ENCODE data around the gene MOV10. TPM values are rescaled to one million over a fixed set of nuclear protein-coding genes. Genes with fewer than 3 reads are reported as not detected.

The MOV10 gene
- total and polyA plus RNA-seq, 2 donors (not counting 1 experiment from before 2014, with no cell fraction given) = 31.0 to 46.2 TPM

DNA sequence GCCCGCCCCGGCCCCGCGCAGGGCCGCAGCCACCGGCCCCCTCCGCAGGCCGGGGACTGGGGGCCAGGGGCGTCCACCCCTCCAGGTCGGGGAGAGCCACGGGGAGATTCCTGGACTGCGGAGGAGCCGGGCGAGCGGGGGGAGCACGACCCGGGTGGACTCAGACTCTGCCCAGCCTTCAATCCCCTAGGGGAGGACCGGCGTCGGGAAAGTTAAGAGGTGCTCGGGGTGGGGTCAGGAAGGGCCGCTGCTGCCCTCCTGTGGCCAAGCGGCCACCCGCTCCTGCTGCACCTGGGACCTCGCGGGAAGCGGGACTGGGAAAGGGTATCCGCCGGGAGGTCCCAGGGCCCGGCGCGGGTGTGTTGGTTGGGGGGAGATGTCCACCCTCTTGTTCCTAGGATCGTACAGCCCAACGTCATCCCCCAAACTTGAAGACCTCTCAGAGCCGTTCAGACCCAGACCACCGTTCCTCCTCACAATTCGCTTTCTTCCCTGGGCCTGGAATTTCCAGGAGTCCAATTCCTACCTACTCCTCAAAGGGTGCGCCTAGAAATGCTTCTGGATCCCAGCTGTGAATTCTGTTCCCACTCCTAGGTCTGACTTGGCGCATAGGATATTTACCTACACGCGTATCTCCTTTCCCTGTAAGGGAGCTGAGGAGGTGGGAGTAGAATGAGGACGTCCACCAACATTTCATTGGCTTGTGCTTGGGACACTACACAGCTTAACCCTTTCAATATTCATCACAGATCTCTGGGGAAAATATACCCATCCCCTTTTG lies 33.0 kb downstream of the MOV10 start:
- Histone ChIP-seq H3K9me3 (ENCODE audit: control extremely low read depth in 1 of 3, control insufficient read depth in 2 of 3, insufficient read depth in 1 of 3, low read length in 2 of 3) (no peaks in the 10 kb centered on the region), H3K4me3 (ENCODE audit: control extremely low read depth in 1 of 5, extremely low read depth in 1 of 5, insufficient read depth in 1 of 5, low read depth in 2 of 5, low read length in 4 of 5) (peak overlapping the region in 4 of 5 experiments; percentile 56 to 74 (median 66)), H3K36me3 (replicated peaks in 1 of 2; ENCODE audit: control extremely low read depth in 1 of 2, control insufficient read depth in 1 of 2, extremely low read depth in 1 of 2, insufficient read depth in 2 of 2, low read length in 1 of 2) (no peaks in the 10 kb centered on the region), H3K79me2 (ENCODE audit: control insufficient read depth, insufficient read depth, low read length) (no peaks in the 10 kb centered on the region), H3K27me3 (replicated peaks in 1 of 4; ENCODE audit: control extremely low read depth in 1 of 4, control insufficient read depth in 3 of 4, insufficient read depth in 4 of 4, low read length in 3 of 4) (no peaks in the 10 kb centered on the region), H2AFZ (ENCODE audit: insufficient read depth, low read depth, low read length, poor library complexity, severe bottlenecking) (peak overlapping the region; percentile 76), H4K20me1 (ENCODE audit: control insufficient read depth, insufficient read depth, low read length, poor library complexity, severe bottlenecking) (no peaks in the 10 kb centered on the region), H3K27ac (ENCODE audit: low read length in 2 of 2) (no peak overlapping the region), H3K9ac (ENCODE audit: low read length) (peak overlapping the region; percentile 79), H3K4me2 (replicated peaks; ENCODE audit: low read depth, low read length, poor library complexity, severe bottlenecking) (peak overlapping the region; percentile 92), H3K4me1 (ENCODE audit: control insufficient read depth in 2 of 2, insufficient read depth in 2 of 2, low read length in 2 of 2) (peaks cover 31 to 43% of the 10 kb centered on the region in 2 donors)
- DNase-seq = peak; percentile 81
- POLR2A ChIA-PET = no interaction called here
- Mint-ChIP-seq H3K27ac (peak overlapping the region; percentile 72), H3K4me3 (peak overlapping the region; percentile 88), H3K27me3 (no peaks in the 10 kb centered on the region), H3K4me1 (peaks cover 47% of the 10 kb centered on the region), H3K9me3 (ENCODE audit: insufficient read depth) (no peaks in the 10 kb centered on the region)
- CTCF ChIA-PET = interaction anchor here (0.8 to 6.6 kb wide), 19 partner anchors 8 to 350 kb away, joined by 3 to 122 read pairs (median 9); partner anchors contain the start of genes CAPZA1, MOV10, PPM1J and ST7L
- WGBS (ENCODE audit: insufficient coverage) = 4% methylated on average over 27 of the region's 42 CpGs
- peak; percentile 76 for ATAC-seq (ENCODE audit: low read depth)
- TF ChIP-seq EZH2 (IDR thresholded peaks at IDR 0.05; ENCODE audit: borderline replicate concordance, insufficient read depth, low read depth, low read length, poor library complexity, severe bottlenecking) = no peak
- TF ChIP-seq, protein P1, sequence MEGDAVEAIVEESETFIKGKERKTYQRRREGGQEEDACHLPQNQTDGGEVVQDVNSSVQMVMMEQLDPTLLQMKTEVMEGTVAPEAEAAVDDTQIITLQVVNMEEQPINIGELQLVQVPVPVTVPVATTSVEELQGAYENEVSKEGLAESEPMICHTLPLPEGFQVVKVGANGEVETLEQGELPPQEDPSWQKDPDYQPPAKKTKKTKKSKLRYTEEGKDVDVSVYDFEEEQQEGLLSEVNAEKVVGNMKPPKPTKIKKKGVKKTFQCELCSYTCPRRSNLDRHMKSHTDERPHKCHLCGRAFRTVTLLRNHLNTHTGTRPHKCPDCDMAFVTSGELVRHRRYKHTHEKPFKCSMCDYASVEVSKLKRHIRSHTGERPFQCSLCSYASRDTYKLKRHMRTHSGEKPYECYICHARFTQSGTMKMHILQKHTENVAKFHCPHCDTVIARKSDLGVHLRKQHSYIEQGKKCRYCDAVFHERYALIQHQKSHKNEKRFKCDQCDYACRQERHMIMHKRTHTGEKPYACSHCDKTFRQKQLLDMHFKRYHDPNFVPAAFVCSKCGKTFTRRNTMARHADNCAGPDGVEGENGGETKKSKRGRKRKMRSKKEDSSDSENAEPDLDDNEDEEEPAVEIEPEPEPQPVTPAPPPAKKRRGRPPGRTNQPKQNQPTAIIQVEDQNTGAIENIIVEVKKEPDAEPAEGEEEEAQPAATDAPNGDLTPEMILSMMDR (IDR thresholded peaks at IDR 0.05) = peak; percentile 72
- intact Hi-C loops (cut with micrococcal nuclease) = loop anchor here (1.0 to 2.0 kb wide), 7 partner anchors 8 to 317 kb away; partner anchors contain the start of genes CAPZA1, PPM1J, SLC16A1 and ST7L

DNA sequence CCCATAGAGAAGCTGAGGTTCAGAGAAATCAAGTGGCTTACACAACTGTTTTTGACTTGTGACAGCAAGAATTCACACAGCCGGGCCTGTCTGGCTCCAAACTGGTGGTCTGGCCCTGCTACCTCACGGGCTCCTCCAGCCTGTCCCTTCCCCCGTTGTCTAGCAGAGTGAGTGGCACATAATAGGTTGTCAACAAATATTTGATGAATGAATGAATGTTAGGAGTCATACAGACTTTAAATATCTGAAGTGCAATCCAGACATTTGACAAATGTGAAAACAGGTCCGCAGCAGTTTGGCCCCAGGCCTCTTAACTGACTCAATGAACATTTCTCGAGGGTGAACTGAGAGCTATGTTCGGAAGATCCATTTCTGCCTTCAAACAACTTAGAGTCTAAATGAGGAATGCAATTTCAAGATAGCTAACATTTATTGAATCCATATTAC lies 33.6 kb downstream of the MOV10 start:
- no peak overlapping the region for H3K9ac ChIP-seq (ENCODE audit: low read length)
- peak; percentile 15 for DNase-seq
- intact Hi-C loops (cut with micrococcal nuclease) = no loop called here
- no peaks in the 10 kb centered on the region for H4K20me1 ChIP-seq (ENCODE audit: control insufficient read depth, insufficient read depth, low read length, poor library complexity, severe bottlenecking)
- H3K9me3 ChIP-seq (ENCODE audit: control extremely low read depth in 1 of 3, control insufficient read depth in 2 of 3, insufficient read depth in 1 of 3, low read length in 2 of 3) = no peaks in the 10 kb centered on the region
- H3K4me1 ChIP-seq (ENCODE audit: control insufficient read depth in 2 of 2, insufficient read depth in 2 of 2, low read length in 2 of 2) = peaks cover 30 to 37% of the 10 kb centered on the region in 2 donors
- Mint-ChIP-seq H3K4me1 (peaks cover 41% of the 10 kb centered on the region), H3K9me3 (ENCODE audit: insufficient read depth) (no peaks in the 10 kb centered on the region), H3K4me3 (peak overlapping the region; percentile 88), H3K27me3 (no peaks in the 10 kb centered on the region), H3K27ac (peak overlapping the region; percentile 72)
- POLR2A ChIA-PET = interaction anchor here (0.6 kb wide), 1 partner anchor 62 kb away, joined by 4 read pairs; no protein-coding TSS in a partner anchor
- H3K27me3 ChIP-seq (replicated peaks in 1 of 4; ENCODE audit: control extremely low read depth in 1 of 4, control insufficient read depth in 3 of 4, insufficient read depth in 4 of 4, low read length in 3 of 4) = no peaks in the 10 kb centered on the region
- no peak for TF ChIP-seq EZH2 (IDR thresholded peaks at IDR 0.05; ENCODE audit: borderline replicate concordance, insufficient read depth, low read depth, low read length, poor library complexity, severe bottlenecking)
- TF ChIP-seq, protein P1 (IDR thresholded peaks at IDR 0.05) = no peak
- H2AFZ ChIP-seq (ENCODE audit: insufficient read depth, low read depth, low read length, poor library complexity, severe bottlenecking) = no peak overlapping the region
- no peaks in the 10 kb centered on the region for H3K79me2 ChIP-seq (ENCODE audit: control insufficient read depth, insufficient read depth, low read length)
- H3K27ac ChIP-seq (ENCODE audit: low read length in 2 of 2) = no peak overlapping the region
- H3K36me3 ChIP-seq (replicated peaks in 1 of 2; ENCODE audit: control extremely low read depth in 1 of 2, control insufficient read depth in 1 of 2, extremely low read depth in 1 of 2, insufficient read depth in 2 of 2, low read length in 1 of 2) = no peaks in the 10 kb centered on the region
- CTCF ChIA-PET = interaction anchor here (0.8 to 6.6 kb wide), 19 partner anchors 8 to 351 kb away, joined by 3 to 122 read pairs (median 9); partner anchors contain the start of genes CAPZA1, MOV10, PPM1J and ST7L
- WGBS (ENCODE audit: insufficient coverage) = 81% methylated on average over 4 of the region's 6 CpGs
- H3K4me3 ChIP-seq (ENCODE audit: control extremely low read depth in 1 of 5, extremely low read depth in 1 of 5, insufficient read depth in 1 of 5, low read depth in 2 of 5, low read length in 4 of 5) = peak overlapping the region in 1 of 5 experiments; percentile 74
- ATAC-seq (ENCODE audit: low read depth) = no peak
- peak overlapping the region; percentile 92 for H3K4me2 ChIP-seq (replicated peaks; ENCODE audit: low read depth, low read length, poor library complexity, severe bottlenecking)
